MM.1S (cell line): ENCODE data around the gene MTCL1.

Experiments used
- DNase-seq: peaks from one replicate; pipeline ENCODE4 v3.0.0-alpha.2; 2015
- H2AFZ ChIP-seq: fragments of 300-600 bp; sonication (generic); 2 replicates; pipeline ENCODE4 v1.6.0; 2016; ENCODE audit warnings: antibody characterized with exemption, low read length
- H3F3A ChIP-seq: fragments of 300-600 bp; sonication (generic); 2 replicates; pipeline ENCODE4 v1.6.1; 2016; ENCODE audit warnings: mild to moderate bottlenecking, antibody characterized with exemption, low read length, moderate library complexity, mixed read lengths; ENCODE audit not compliant: insufficient read depth
- H3K27ac ChIP-seq: fragments of 300-600 bp; sonication (generic); 2 replicates; pipeline ENCODE4 v1.5.1; 2016; ENCODE audit warnings: mild to moderate bottlenecking, low read length
- H3K27me3 ChIP-seq: fragments of 300-600 bp; sonication (generic); replicated peaks from 2 replicates; pipeline ENCODE4 v1.6.0; 2016; ENCODE audit warnings: low read length; ENCODE audit not compliant: insufficient read depth
- H3K36me3 ChIP-seq: fragments of 300-600 bp; sonication (generic); replicated peaks from 2 replicates; pipeline ENCODE4 v1.6.1; 2016; ENCODE audit warnings: mild to moderate bottlenecking, low read length, mixed read lengths; ENCODE audit not compliant: insufficient read depth
- H3K4me1 ChIP-seq: fragments of 300-600 bp; sonication (generic); 2 replicates; pipeline ENCODE4 v1.6.1; 2016; ENCODE audit warnings: low read length, mixed read lengths
- H3K4me2 ChIP-seq: fragments of 300-600 bp; sonication (generic); 2 replicates; pipeline ENCODE4 v1.6.0; 2016; ENCODE audit warnings: low read depth, low read length
- H3K4me3 ChIP-seq: fragments of 300-600 bp; sonication (generic); 2 replicates; pipeline ENCODE4 v1.5.1; 2016; ENCODE audit warnings: low read length, mixed read lengths
- H3K79me2 ChIP-seq: fragments of 300-600 bp; sonication (generic); 2 replicates; pipeline ENCODE4 v1.6.1; 2016; ENCODE audit warnings: mixed run types, low read length, mixed read lengths
- H3K9ac ChIP-seq: fragments of 300-600 bp; sonication (generic); 2 replicates; pipeline ENCODE4 v1.6.1; 2016; ENCODE audit warnings: low read length, mixed read lengths
- H3K9me2 ChIP-seq: fragments of 300-600 bp; sonication (generic); replicated peaks from 2 replicates; pipeline ENCODE4 v1.6.1; 2016; ENCODE audit warnings: mild to moderate bottlenecking, low read length, mixed read lengths; ENCODE audit not compliant: insufficient read depth
- H3K9me3 ChIP-seq: fragments of 300-600 bp; sonication (generic); replicated peaks from 2 replicates; pipeline ENCODE4 v1.6.1; 2016; ENCODE audit warnings: mild to moderate bottlenecking, low read length, mixed read lengths; ENCODE audit not compliant: insufficient read depth
- H4K20me1 ChIP-seq: fragments of 300-600 bp; sonication (generic); 2 replicates; pipeline ENCODE4 v1.6.1; 2016; ENCODE audit warnings: mild to moderate bottlenecking, low read length, moderate library complexity, mixed read lengths; ENCODE audit not compliant: insufficient read depth
- CTCF ChIP-seq: fragments of 300-600 bp; sonication (generic); IDR thresholded peaks from 2 replicates; pipeline ENCODE4 v1.5.1; 2016; ENCODE audit warnings: antibody characterized with exemption, low read length, mixed read lengths
- EZH2 ChIP-seq: fragments of 300-600 bp; sonication (generic); optimal IDR thresholded peaks from 2 replicates; pipeline ENCODE3; 2017; ENCODE audit warnings: low read depth, mild to moderate bottlenecking, antibody characterized with exemption, low read length, mixed read lengths
- EZH2phosphoT487 ChIP-seq: fragments of 300-600 bp; sonication (generic); IDR thresholded peaks from 2 replicates; pipeline ENCODE4 v1.6.1; 2018; ENCODE audit warnings: antibody characterized with exemption, low read length

The MTCL1 gene

GRCh38 chr18:8809514-8809913, 104.2 kb downstream of the MTCL1 start:
- H3K4me3 ChIP-seq, result no peak overlapping the region
- DNase-seq, result no peak
- no peaks in the 10 kb centered on the region for H3K9me2 ChIP-seq
- no peak for TF ChIP-seq EZH2phosphoT487
- no peak for TF ChIP-seq CTCF
- TF ChIP-seq EZH2, result no peak
- H3K4me2 ChIP-seq, result no peak overlapping the region
- H3K27ac ChIP-seq, result no peak overlapping the region
- H2AFZ ChIP-seq, result no peak overlapping the region
- no peak overlapping the region for H3K9ac ChIP-seq
- no peaks in the 10 kb centered on the region for H3K36me3 ChIP-seq
- H3K4me1 ChIP-seq, result no peaks in the 10 kb centered on the region
- no peaks in the 10 kb centered on the region for H3K27me3 ChIP-seq
- no peaks in the 10 kb centered on the region for H3K79me2 ChIP-seq
- H3K9me3 ChIP-seq, result no peaks in the 10 kb centered on the region
- H4K20me1 ChIP-seq, result no peaks in the 10 kb centered on the region
- H3F3A ChIP-seq, result no peaks in the 10 kb centered on the region

GRCh38 chr18:8810157-8810556, 104.8 kb downstream of the MTCL1 start:
- DNase-seq, result no peak

GRCh38 chr18:8811115-8811514, 105.8 kb downstream of the MTCL1 start:
- H2AFZ ChIP-seq, result no peak overlapping the region
- no peaks in the 10 kb centered on the region for H3K4me1 ChIP-seq
- no peak overlapping the region for H3K4me2 ChIP-seq
- no peaks in the 10 kb centered on the region for H3K9me2 ChIP-seq
- no peaks in the 10 kb centered on the region for H4K20me1 ChIP-seq
- no peak for TF ChIP-seq EZH2phosphoT487
- no peak for TF ChIP-seq EZH2
- TF ChIP-seq CTCF, result no peak
- no peak overlapping the region for H3K27ac ChIP-seq
- no peak for DNase-seq
- H3K4me3 ChIP-seq, result no peak overlapping the region
- no peaks in the 10 kb centered on the region for H3K9me3 ChIP-seq
- no peaks in the 10 kb centered on the region for H3K79me2 ChIP-seq
- H3F3A ChIP-seq, result no peaks in the 10 kb centered on the region
- no peaks in the 10 kb centered on the region for H3K27me3 ChIP-seq
- peaks cover 5% of the 10 kb centered on the region; the same call in 1 of the 2 replicates for H3K36me3 ChIP-seq
- H3K9ac ChIP-seq, result no peak overlapping the region

More at GRCh38 chr18:8810157-8810556, 104.8 kb downstream of the MTCL1 start:
- Histone ChIP-seq H3K4me2 (no peak overlapping the region), H2AFZ (no peak overlapping the region), H3K27ac (no peak overlapping the region), H3K4me3 (no peak overlapping the region), H3K9me2 (no peaks in the 10 kb centered on the region), H3K27me3 (no peaks in the 10 kb centered on the region), H3K9me3 (no peaks in the 10 kb centered on the region), H3K9ac (no peak overlapping the region), H3K4me1 (no peaks in the 10 kb centered on the region), H3F3A (no peaks in the 10 kb centered on the region), H3K79me2 (no peaks in the 10 kb centered on the region), H3K36me3 (no peaks in the 10 kb centered on the region), H4K20me1 (no peaks in the 10 kb centered on the region)
- TF ChIP-seq EZH2phosphoT487, result no peak
- no peak for TF ChIP-seq EZH2
- TF ChIP-seq CTCF, result no peak
